ENCODE data around the gene GSTA2. TPM values are rescaled to one million over a fixed set of nuclear protein-coding genes. Genes with fewer than 3 reads are reported as not detected.
"Not testable (repeated sequence)": the region's sequence is repeated elsewhere in the genome, so short reads cannot be mapped to it uniquely, and the experiment has no call there.

The GSTA2 gene
- total RNA-seq, 1 donor from 2014 or later, result not detected

GRCh38 chr6:52706001-52706400, 57.3 kb downstream of the GSTA2 start:
- Mint-ChIP-seq H3K4me3 (no peak overlapping the region), H3K9me3 (peaks cover 6% of the 10 kb centered on the region), H3K27me3 (ENCODE audit: insufficient read depth) (peaks cover 10% of the 10 kb centered on the region), H3K27ac (no peak overlapping the region), H3K4me1 (ENCODE audit: low read depth) (no peaks in the 10 kb centered on the region), H3K36me3 (ENCODE audit: low read depth) (no peaks in the 10 kb centered on the region)
- intact Hi-C loops (cut with micrococcal nuclease), result no loop called here
- DNase-seq (ENCODE audit: low spot score), result no peak

GRCh38 chr6:52704781-52705502, 58.3 kb downstream of the GSTA2 start:
- DNase-seq (ENCODE audit: low spot score); intact Hi-C loops (cut with micrococcal nuclease); H3K9me3 Mint-ChIP-seq; H3K4me3 Mint-ChIP-seq; H3K27ac Mint-ChIP-seq; H3K36me3 Mint-ChIP-seq (ENCODE audit: low read depth); H3K4me1 Mint-ChIP-seq (ENCODE audit: low read depth): not testable (repeated sequence)
- H3K27me3 Mint-ChIP-seq (ENCODE audit: insufficient read depth), result peaks cover 10% of the 10 kb centered on the region

GRCh38 chr6:52704060-52704459, 59.2 kb downstream of the GSTA2 start:
- intact Hi-C loops (cut with micrococcal nuclease), result no loop called here
- no peak for DNase-seq (ENCODE audit: low spot score)
- H3K9me3 Mint-ChIP-seq, result peaks cover 6% of the 10 kb centered on the region
- H3K4me3 Mint-ChIP-seq, result no peak overlapping the region
- peaks cover 14% of the 10 kb centered on the region for H3K27me3 Mint-ChIP-seq (ENCODE audit: insufficient read depth)
- no peaks in the 10 kb centered on the region for H3K36me3 Mint-ChIP-seq (ENCODE audit: low read depth)
- no peaks in the 10 kb centered on the region for H3K4me1 Mint-ChIP-seq (ENCODE audit: low read depth)
- H3K27ac Mint-ChIP-seq, result no peak overlapping the region

Other genes with a start within 250 kb of the GSTA2 start
- 2.1 and 2.5 TPM in 2 replicates for gene TRAM2, start 186.4 kb downstream of the GSTA2 start, total RNA-seq
- gene TMEM14A, start 92.4 kb downstream of the GSTA2 start, total RNA-seq, result 12.2 and 15.1 TPM in 2 replicates
- gene GSTA1, start 40.3 kb upstream of the GSTA2 start, total RNA-seq, result not detected in 2 replicates
- not detected in 2 replicates for gene GSTA5, start 77.3 kb upstream of the GSTA2 start, total RNA-seq
- not detected in 2 replicates for gene GSTA3, start 146.2 kb upstream of the GSTA2 start, total RNA-seq
- gene GSTA4, start 231.8 kb upstream of the GSTA2 start, total RNA-seq, result 35.8 and 38.7 TPM in 2 replicates

All from activated T-helper 1 cell treated with anti-CD3 and anti-CD28 coated beads, Interleukin-12 subunit alpha, Interleukin-12 subunit beta, Interleukin-2, Interleukin-4 antibody, amounts not matched to agents 30 ng/mL and 10 ng/mL and 1 ng/mL, durations not matched to agents 14 hours and 24 hours and 36 hours (primary cell).